WERI-Rb-1 (cell line): Measurements from ENCODE around the gene RPS6KA6.

ENCODE experiments used
- DNase-seq: peaks from one replicate; pipeline ENCODE4 v3.0.0-alpha.2; 2020
- H3K27ac ChIP-seq: fragments of 250-450 bp; sonication (Bioruptor Pico); 2 replicates; pipeline ENCODE4 v1.5.1; 2020; ENCODE audit warnings: mild to moderate bottlenecking, moderate library complexity
- H3K27me3 ChIP-seq: fragments of 250-450 bp; sonication (Bioruptor Pico); 2 replicates; pipeline ENCODE4 v1.5.1; 2021; ENCODE audit warnings: mild to moderate bottlenecking, low read depth, moderate library complexity; ENCODE audit not compliant: insufficient read depth, severe bottlenecking
- H3K36me3 ChIP-seq: fragments of 250-450 bp; sonication (Bioruptor Pico); 2 replicates; pipeline ENCODE4 v1.5.1; 2020; ENCODE audit warnings: mild to moderate bottlenecking, moderate library complexity
- H3K4me3 ChIP-seq: 2 replicates; pipeline ENCODE4 v1.5.1; 2011; ENCODE audit warnings: low read depth, mild to moderate bottlenecking, control low read depth, low read length
- H3K9me3 ChIP-seq: fragments of 250-450 bp; sonication (Bioruptor Pico); 2 replicates; pipeline ENCODE4 v1.5.1; 2021; ENCODE audit warnings: mild to moderate bottlenecking, moderate library complexity; ENCODE audit not compliant: severe bottlenecking
- TF ChIP-seq, protein P1 (sequence below): IDR thresholded peaks from 2 replicates; pipeline ENCODE4 v1.5.1; 2011; ENCODE audit warnings: low read depth, mild to moderate bottlenecking, control low read depth, inconsistent platforms, low read length

The RPS6KA6 gene

DNA sequence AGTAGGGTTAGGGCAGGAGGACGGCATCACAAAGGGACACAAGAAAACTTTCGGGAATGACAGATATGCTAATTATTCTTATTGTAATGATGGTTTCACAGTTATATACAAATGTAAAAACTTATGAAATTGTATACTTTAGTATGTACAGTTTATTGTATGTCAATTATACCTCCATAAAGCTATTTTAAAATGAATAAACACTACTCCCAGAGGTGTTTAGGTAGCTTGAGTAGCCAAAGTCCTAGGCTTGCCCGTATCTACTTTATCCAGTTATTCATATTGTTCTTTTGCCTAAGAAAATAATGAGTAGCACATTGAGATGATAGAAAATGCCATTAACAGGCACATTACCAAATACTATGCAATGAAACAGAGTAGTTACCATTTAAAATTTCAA, 43.0 kb downstream of the RPS6KA6 start:
- Histone ChIP-seq H3K9me3 (no peaks in the 10 kb centered on the region), H3K27me3 (no peaks in the 10 kb centered on the region), H3K4me3 (no peak overlapping the region), H3K27ac (no peak overlapping the region), H3K36me3 (no peaks in the 10 kb centered on the region)
- no peak for DNase-seq
- TF ChIP-seq, protein P1, sequence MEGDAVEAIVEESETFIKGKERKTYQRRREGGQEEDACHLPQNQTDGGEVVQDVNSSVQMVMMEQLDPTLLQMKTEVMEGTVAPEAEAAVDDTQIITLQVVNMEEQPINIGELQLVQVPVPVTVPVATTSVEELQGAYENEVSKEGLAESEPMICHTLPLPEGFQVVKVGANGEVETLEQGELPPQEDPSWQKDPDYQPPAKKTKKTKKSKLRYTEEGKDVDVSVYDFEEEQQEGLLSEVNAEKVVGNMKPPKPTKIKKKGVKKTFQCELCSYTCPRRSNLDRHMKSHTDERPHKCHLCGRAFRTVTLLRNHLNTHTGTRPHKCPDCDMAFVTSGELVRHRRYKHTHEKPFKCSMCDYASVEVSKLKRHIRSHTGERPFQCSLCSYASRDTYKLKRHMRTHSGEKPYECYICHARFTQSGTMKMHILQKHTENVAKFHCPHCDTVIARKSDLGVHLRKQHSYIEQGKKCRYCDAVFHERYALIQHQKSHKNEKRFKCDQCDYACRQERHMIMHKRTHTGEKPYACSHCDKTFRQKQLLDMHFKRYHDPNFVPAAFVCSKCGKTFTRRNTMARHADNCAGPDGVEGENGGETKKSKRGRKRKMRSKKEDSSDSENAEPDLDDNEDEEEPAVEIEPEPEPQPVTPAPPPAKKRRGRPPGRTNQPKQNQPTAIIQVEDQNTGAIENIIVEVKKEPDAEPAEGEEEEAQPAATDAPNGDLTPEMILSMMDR, result no peak

DNA sequence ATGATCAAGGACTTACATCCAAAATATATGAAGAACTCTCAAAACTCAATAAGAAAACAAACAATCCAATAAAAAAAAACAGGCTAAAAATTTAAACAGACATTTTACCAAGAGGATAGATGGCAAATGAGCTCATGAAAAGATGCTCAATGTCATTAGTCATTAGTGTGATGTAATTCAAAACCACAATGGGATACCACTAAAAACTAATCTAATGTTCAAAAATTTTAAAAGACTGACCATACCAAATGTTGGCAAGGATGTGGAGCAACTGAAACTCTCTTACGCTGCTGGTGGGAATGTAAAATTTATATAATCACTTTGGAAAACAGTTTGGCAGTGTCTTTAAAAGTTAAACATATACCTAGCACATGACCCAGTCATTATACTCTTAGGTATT, 43.7 kb downstream of the RPS6KA6 start:
- TF ChIP-seq, protein P1, result no peak
- no peak for DNase-seq
- no peaks in the 10 kb centered on the region for H3K27me3 ChIP-seq
- H3K36me3 ChIP-seq, result no peaks in the 10 kb centered on the region
- no peak overlapping the region for H3K27ac ChIP-seq
- no peaks in the 10 kb centered on the region for H3K9me3 ChIP-seq
- no peak overlapping the region for H3K4me3 ChIP-seq

DNA sequence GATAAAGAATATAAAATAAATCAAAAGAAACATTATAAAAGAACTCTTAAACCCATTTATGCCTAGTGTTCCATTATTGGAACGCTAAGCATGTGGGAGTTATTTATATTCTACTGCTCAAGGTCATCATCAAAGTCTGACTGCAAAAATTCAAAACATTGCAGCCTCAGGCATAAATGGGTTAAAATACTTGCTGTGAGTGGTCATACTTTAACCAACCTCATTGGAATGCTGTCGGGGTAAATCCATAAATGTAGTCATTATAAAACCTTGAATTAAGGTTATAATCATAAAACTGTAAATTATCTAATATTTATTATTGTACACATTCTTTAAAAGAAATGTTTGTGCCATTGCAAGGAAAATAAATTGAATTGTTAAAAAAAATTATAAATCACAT, 55.0 kb downstream of the RPS6KA6 start:
- H3K36me3 ChIP-seq, result no peaks in the 10 kb centered on the region
- TF ChIP-seq, protein P1, result no peak
- no peaks in the 10 kb centered on the region for H3K9me3 ChIP-seq

DNA sequence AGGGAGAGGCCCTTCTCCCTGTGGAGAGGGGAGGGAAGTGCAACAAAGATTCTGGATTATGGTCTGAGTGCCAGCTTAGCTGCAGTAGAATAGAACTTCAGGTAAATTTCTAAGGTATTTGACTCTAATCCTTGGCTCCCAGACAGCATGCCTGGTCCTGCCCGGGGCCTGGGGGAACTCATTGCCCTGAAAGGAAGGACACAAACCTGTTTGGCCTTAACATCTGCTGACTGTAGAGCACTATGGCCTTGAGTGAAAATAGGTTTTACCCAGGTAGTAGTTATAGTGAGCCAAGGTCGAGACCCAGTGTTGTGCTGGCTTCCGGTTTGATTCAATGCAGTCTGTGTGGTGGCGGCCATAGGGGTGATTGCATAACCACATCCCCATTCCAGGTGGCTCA, 64.4 kb downstream of the RPS6KA6 start:
- Histone ChIP-seq H3K27ac (no peak overlapping the region), H3K9me3 (no peaks in the 10 kb centered on the region), H3K4me3 (no peak overlapping the region), H3K36me3 (no peaks in the 10 kb centered on the region), H3K27me3 (no peaks in the 10 kb centered on the region)
- DNase-seq, result no peak
- TF ChIP-seq, protein P1, result no peak

More for the DNA sequence above, 55.0 kb downstream of the RPS6KA6 start:
- DNase-seq, result no peak
- Histone ChIP-seq H3K27ac (no peak overlapping the region), H3K27me3 (no peaks in the 10 kb centered on the region), H3K4me3 (no peak overlapping the region)

DNA sequence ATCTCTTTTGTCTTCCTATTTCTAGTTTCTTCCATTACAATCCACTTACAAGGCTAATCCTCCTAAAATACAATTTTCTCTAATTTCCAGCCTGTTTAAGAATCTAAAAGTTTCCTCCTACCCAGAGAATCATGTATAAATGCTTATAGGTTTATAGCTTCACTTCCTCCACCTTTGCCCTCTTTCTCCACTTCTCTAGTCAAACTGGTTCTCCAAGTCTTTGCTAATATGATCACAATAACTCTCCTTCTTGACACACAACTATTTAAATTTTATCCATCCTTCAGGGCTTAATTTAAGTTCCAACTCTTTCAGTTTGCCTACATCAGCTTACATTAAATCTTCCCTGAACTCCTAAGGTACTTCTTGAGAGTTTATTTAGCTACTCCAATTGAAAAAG, 69.2 kb downstream of the RPS6KA6 start:
- Histone ChIP-seq H3K4me3 (no peak overlapping the region), H3K9me3 (no peaks in the 10 kb centered on the region), H3K27me3 (no peaks in the 10 kb centered on the region), H3K27ac (no peak overlapping the region), H3K36me3 (no peaks in the 10 kb centered on the region)
- TF ChIP-seq, protein P1, result no peak
- no peak for DNase-seq

DNA sequence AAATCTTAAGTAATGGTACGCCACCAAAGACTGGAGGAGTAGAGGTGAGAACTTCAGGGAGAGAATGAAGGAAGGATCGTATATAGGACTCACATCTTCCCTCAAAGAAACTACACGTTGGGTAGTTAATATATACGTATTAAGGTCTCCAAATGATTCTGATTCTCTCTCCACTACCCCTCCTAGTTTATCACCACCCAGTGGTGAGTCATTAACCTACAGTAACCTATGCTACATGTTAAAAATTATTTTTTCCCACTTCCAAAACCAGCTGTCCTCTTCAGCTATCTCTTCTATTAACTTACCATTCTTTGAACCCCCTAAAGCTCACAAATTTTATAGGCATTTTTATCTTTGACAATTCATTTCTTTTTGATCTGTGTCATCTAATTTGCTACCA, 69.7 kb downstream of the RPS6KA6 start:
- Histone ChIP-seq H3K9me3 (no peaks in the 10 kb centered on the region), H3K36me3 (no peaks in the 10 kb centered on the region), H3K27me3 (no peaks in the 10 kb centered on the region), H3K27ac (no peak overlapping the region), H3K4me3 (no peak overlapping the region)
- no peak for DNase-seq
- TF ChIP-seq, protein P1, result no peak
